Endothelial cell of umbilical vein (primary cell): Measurements from ENCODE around the gene RMDN2.

Experiments used
- CTCF ChIP-seq, 2 donors: IDR thresholded peaks; 1 replicate in 1 of 2; 2 replicates in 1 of 2; pipeline ENCODE4 v1.5.1; 2011; ENCODE audit warnings: low read length in 2 of 2, mild to moderate bottlenecking in 2 of 2, moderate library complexity in 2 of 2, control low read depth in 1 of 2, inconsistent platforms in 1 of 2, low read depth in 1 of 2; ENCODE audit not compliant: insufficient read depth in 1 of 2; ENCODE audit errors: extremely low read depth in 1 of 2
- FOS ChIP-seq: IDR thresholded peaks from 2 replicates; pipeline ENCODE4 v1.6.1; 2011; ENCODE audit warnings: mild to moderate bottlenecking, low read length, moderate library complexity, borderline replicate concordance; ENCODE audit not compliant: insufficient read depth
- GATA2 ChIP-seq: IDR thresholded peaks from 2 replicates; pipeline ENCODE4 v1.7.0; 2011; ENCODE audit warnings: low read depth, mild to moderate bottlenecking, moderate library complexity, mixed read lengths, low read length; ENCODE audit not compliant: insufficient read length, insufficient read depth
- JUN ChIP-seq: IDR thresholded peaks from 2 replicates; pipeline ENCODE4 v1.6.1; 2011; ENCODE audit warnings: borderline replicate concordance, low read depth; ENCODE audit not compliant: insufficient read length, insufficient read depth
- MAX ChIP-seq: IDR thresholded peaks from 2 replicates; pipeline ENCODE4 v1.6.1; 2011; ENCODE audit not compliant: insufficient read depth, insufficient read length

- no peak for TF ChIP-seq CTCF (IDR thresholded peaks at IDR 0.05; ENCODE audit: extremely low read depth in 1 of 2, insufficient read depth in 1 of 2, low read depth in 1 of 2, low read length in 2 of 2)
- TF ChIP-seq MAX, result no peak
- no peak for TF ChIP-seq GATA2
- TF ChIP-seq JUN, result no peak
- TF ChIP-seq FOS, result no peak
These were observed 91.1 kb downstream of the RMDN2 start for GRCh38 chr2:38016219-38016618.
